ENCODE measurements around the gene LCN1. TPM values are rescaled to one million over a fixed set of nuclear protein-coding genes. Genes with fewer than 3 reads are reported as not detected.
A peak's percentile ranks its signal among the peaks of the same experiment; 100 is the strongest.
"Not testable (repeated sequence)": the region's sequence is repeated elsewhere in the genome, so short reads cannot be mapped to it uniquely, and the experiment has no call there.

Gene LCN1
- total RNA-seq, 1 experiment from 2014 or later, result not detected

DNA sequence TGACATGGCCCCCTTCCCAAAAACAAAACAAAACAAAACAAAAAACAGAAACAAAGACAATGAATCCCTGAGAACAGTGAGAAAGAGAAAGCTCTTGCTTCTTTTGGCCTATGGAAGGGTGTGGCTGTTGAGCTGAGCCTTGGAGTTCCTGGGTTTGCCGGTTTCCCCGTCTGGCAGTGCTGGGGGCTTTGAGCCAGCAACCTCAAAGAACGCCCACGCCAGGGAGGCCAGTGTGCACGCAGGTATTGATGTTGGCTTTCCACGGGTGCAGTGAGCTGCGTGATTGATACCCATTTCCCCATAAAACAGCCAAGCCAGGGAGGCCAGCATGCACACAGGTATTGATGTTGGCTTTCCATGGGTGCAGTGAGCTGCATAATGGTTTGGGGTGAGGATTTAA lies 8.3 kb upstream of the LCN1 start:
- H3K4me1 Mint-ChIP-seq (ENCODE audit: insufficient read depth, unreplicated experiment), result peaks cover 7% of the 10 kb centered on the region
- TF ChIP-seq, protein P1, sequence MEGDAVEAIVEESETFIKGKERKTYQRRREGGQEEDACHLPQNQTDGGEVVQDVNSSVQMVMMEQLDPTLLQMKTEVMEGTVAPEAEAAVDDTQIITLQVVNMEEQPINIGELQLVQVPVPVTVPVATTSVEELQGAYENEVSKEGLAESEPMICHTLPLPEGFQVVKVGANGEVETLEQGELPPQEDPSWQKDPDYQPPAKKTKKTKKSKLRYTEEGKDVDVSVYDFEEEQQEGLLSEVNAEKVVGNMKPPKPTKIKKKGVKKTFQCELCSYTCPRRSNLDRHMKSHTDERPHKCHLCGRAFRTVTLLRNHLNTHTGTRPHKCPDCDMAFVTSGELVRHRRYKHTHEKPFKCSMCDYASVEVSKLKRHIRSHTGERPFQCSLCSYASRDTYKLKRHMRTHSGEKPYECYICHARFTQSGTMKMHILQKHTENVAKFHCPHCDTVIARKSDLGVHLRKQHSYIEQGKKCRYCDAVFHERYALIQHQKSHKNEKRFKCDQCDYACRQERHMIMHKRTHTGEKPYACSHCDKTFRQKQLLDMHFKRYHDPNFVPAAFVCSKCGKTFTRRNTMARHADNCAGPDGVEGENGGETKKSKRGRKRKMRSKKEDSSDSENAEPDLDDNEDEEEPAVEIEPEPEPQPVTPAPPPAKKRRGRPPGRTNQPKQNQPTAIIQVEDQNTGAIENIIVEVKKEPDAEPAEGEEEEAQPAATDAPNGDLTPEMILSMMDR (IDR thresholded peaks at IDR 0.05; ENCODE audit: unreplicated experiment), result no peak
- H3K27ac Mint-ChIP-seq (ENCODE audit: low read depth, unreplicated experiment), result peak overlapping the region; percentile 36
- H3K27me3 Mint-ChIP-seq (ENCODE audit: insufficient read depth, unreplicated experiment), result peaks cover 9% of the 10 kb centered on the region
- H3K36me3 Mint-ChIP-seq (ENCODE audit: insufficient read depth, unreplicated experiment), result no peaks in the 10 kb centered on the region
- BruUV-seq (replicated peaks), result no TSS peak
- CTCF ChIA-PET, result no interaction called here
- POLR2A ChIA-PET, result no interaction called here
- no peak for DNase-seq (ENCODE audit: unreplicated experiment)
- H3K9me3 Mint-ChIP-seq (ENCODE audit: unreplicated experiment), result peaks cover 9% of the 10 kb centered on the region
- intact Hi-C loops (cut with micrococcal nuclease), result no loop called here
- H3K4me3 Mint-ChIP-seq (ENCODE audit: unreplicated experiment), result no peak overlapping the region

DNA sequence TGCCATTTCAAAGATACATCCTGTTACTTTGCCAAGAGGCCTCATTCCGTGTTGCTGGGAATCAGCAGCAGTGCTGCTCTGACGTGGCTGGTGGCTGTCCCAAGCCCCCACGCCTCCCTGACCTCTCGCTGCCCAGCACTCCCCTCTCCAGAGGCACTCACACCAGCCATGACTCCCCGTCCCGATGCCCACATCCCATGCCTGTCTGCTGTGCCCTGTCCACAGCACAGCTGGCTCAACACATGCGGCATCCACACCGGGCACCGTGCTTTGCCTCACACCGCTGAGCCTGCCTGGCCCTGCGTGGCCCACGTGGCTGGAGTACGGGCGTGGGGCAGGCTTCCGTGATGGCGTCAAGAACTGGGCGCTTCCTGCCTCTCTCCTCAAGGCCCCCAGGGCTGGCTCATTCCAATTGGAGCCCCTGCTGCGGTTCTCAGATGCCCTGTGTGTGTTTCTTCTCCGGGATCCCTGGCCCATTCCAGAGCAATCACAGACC lies 7.8 kb upstream of the LCN1 start:
- Mint-ChIP-seq H3K9me3 (ENCODE audit: unreplicated experiment) (peaks cover 9% of the 10 kb centered on the region), H3K36me3 (ENCODE audit: insufficient read depth, unreplicated experiment) (no peaks in the 10 kb centered on the region), H3K27me3 (ENCODE audit: insufficient read depth, unreplicated experiment) (peaks cover 14% of the 10 kb centered on the region), H3K4me3 (ENCODE audit: unreplicated experiment) (no peak overlapping the region), H3K27ac (ENCODE audit: low read depth, unreplicated experiment) (peak overlapping the region; percentile 36), H3K4me1 (ENCODE audit: insufficient read depth, unreplicated experiment) (peaks cover 7% of the 10 kb centered on the region)
- ChIA-PET CTCF (no interaction called here), POLR2A (interaction anchor here (0.7 kb wide), 1 partner anchor 576 kb away, joined by 3 read pairs; no protein-coding TSS in a partner anchor)
- TF ChIP-seq, protein P1 (IDR thresholded peaks at IDR 0.05; ENCODE audit: unreplicated experiment), result no peak
- DNase-seq (ENCODE audit: unreplicated experiment), result no peak
- BruUV-seq (replicated peaks), result no TSS peak
- intact Hi-C loops (cut with micrococcal nuclease), result no loop called here

DNA sequence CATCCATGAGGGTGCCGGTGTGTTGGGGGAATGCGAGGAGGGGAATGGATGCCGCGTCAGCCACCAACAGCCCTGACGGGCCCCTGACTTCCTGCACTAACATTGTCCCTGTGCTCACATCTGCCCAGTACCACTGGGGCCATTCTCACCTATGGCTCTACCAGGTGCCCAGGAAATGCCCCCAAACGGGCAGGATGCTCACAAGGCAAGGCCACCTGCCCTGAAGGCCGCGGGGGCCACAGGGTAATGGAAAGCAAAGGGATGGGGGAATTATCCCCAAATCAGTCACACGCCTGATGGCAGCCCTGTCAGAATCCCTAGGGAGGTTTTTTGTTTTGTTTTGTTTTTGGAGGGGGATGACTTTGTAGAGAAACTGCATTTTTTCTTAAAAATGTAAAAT lies 7.3 kb upstream of the LCN1 start:
- BruUV-seq (replicated peaks); DNase-seq (ENCODE audit: unreplicated experiment); H3K9me3 Mint-ChIP-seq (ENCODE audit: unreplicated experiment); intact Hi-C loops (cut with micrococcal nuclease); H3K4me3 Mint-ChIP-seq (ENCODE audit: unreplicated experiment); H3K27ac Mint-ChIP-seq (ENCODE audit: low read depth, unreplicated experiment); H3K4me1 Mint-ChIP-seq (ENCODE audit: insufficient read depth, unreplicated experiment); H3K36me3 Mint-ChIP-seq (ENCODE audit: insufficient read depth, unreplicated experiment): not testable (repeated sequence)
- POLR2A ChIA-PET, result interaction anchor here (0.7 kb wide), 1 partner anchor 576 kb away, joined by 3 read pairs; no protein-coding TSS in a partner anchor
- peaks cover 19% of the 10 kb centered on the region for H3K27me3 Mint-ChIP-seq (ENCODE audit: insufficient read depth, unreplicated experiment)
- CTCF ChIA-PET, result interaction anchor here (0.6 kb wide), 1 partner anchor 770 kb away, joined by 3 read pairs; no protein-coding TSS in a partner anchor

DNA sequence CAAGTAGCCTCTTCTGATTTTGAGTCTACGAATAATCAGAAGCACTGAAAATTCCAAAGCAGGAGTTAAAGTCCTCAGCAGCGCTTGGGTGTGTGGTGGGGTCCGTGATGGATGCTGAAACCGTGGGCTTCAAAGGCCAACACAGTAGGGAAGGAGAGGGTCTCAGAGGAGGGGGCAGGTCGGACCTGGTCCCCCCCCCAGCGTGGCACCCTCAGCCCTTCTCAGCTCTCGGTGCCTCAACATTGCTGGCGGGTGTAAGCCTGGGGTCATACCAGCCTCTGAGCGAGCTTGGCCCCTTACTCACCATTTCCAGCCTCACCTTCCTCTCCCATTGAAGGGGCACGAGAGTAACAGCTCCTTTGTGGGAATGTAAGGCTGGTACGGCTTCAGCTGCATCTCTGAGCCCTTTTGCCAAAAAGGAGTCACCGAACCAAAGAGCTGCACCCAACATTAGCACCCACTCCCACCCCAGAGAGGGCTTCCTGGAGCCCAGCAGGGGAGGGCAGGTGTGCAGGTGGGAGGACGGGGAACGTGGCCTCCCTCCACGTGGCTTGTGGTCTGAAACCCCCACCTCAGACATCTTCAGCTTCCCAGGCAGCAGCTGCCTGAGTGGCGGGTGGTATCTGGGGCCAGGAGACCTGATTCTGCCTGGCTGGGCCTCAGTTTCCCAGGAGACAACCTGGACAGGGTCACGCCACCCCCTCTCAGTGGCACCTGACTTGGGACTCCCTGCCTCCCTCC lies 6.7 kb upstream of the LCN1 start:
- POLR2A ChIA-PET, result no interaction called here

More for the DNA sequence above, 6.7 kb upstream of the LCN1 start:
- TF ChIP-seq, protein P1 (IDR thresholded peaks at IDR 0.05; ENCODE audit: unreplicated experiment), result no peak
- no peak for DNase-seq (ENCODE audit: unreplicated experiment)
- BruUV-seq (replicated peaks), result no TSS peak
- H3K9me3 Mint-ChIP-seq (ENCODE audit: unreplicated experiment), result peaks cover 1% of the 10 kb centered on the region
- H3K4me3 Mint-ChIP-seq (ENCODE audit: unreplicated experiment), result no peak overlapping the region
- H3K4me1 Mint-ChIP-seq (ENCODE audit: insufficient read depth, unreplicated experiment), result peaks cover 7% of the 10 kb centered on the region
- no peaks in the 10 kb centered on the region for H3K36me3 Mint-ChIP-seq (ENCODE audit: insufficient read depth, unreplicated experiment)
- intact Hi-C loops (cut with micrococcal nuclease), result no loop called here
- H3K27me3 Mint-ChIP-seq (ENCODE audit: insufficient read depth, unreplicated experiment), result peaks cover 25% of the 10 kb centered on the region
- no peak overlapping the region for H3K27ac Mint-ChIP-seq (ENCODE audit: low read depth, unreplicated experiment)
- CTCF ChIA-PET, result interaction anchor here (0.6 to 0.7 kb wide), 2 partner anchors 53 to 769 kb away, joined by 3 read pairs; no protein-coding TSS in a partner anchor

Data from MCF 10A (cell line).